IPS-20b (cell line): ENCODE data around the gene SMYD5.

Experiments used
- H3K27ac ChIP-seq: one replicate; pipeline ENCODE4 v1.5.1; 2013; ENCODE audit warnings: low read length
- H3K27me3 ChIP-seq: 2 replicates; pipeline ENCODE4 v1.6.1; 2013; ENCODE audit warnings: mild to moderate bottlenecking, low read length, inconsistent platforms; ENCODE audit not compliant: insufficient read depth
- H3K36me3 ChIP-seq: 2 replicates; pipeline ENCODE4 v1.6.1; 2013; ENCODE audit warnings: low read depth, mild to moderate bottlenecking, inconsistent platforms, low read length, moderate library complexity; ENCODE audit not compliant: insufficient read depth
- H3K4me1 ChIP-seq: 2 replicates; pipeline ENCODE4 v1.6.1; 2013; ENCODE audit warnings: mild to moderate bottlenecking, control low read depth, inconsistent platforms, low read length, moderate library complexity; ENCODE audit not compliant: insufficient read depth
- H3K4me3 ChIP-seq: 2 replicates; pipeline ENCODE4 v1.5.1; 2013; ENCODE audit warnings: mild to moderate bottlenecking, low read length, inconsistent platforms
- H3K9ac ChIP-seq: 2 replicates; pipeline ENCODE4 v1.6.1; 2013; ENCODE audit warnings: low read depth, mild to moderate bottlenecking, inconsistent platforms, low read length, moderate library complexity
- H3K9me3 ChIP-seq: 2 replicates; pipeline ENCODE4 v1.6.1; 2013; ENCODE audit warnings: mild to moderate bottlenecking, low read depth, low read length, inconsistent platforms; ENCODE audit not compliant: insufficient read depth

Gene SMYD5

DNA sequence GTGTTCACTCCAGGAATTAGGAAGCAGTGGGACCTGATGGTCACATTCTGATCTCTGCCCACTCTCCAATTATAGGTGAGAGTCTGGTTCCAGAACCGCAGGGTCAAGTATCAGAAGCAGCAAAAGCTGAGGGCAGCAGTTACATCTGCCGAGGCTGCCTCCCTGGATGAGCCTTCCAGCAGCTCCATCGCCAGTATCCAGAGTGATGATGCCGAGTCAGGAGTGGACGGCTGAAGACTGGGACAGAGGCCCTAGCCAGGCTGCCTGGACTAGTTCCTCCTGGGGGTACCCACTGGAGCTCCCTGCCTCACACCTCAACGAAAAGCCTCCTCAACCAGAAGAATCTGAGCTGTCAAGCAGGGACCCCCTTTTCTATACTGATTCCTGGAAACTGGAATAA is 3.3 kb upstream of the SMYD5 start:
- no peak overlapping the region for H3K4me3 ChIP-seq
- no peaks in the 10 kb centered on the region for H3K36me3 ChIP-seq
- peaks cover 21% of the 10 kb centered on the region for H3K27me3 ChIP-seq
- no peak overlapping the region for H3K9ac ChIP-seq
- H3K9me3 ChIP-seq = no peaks in the 10 kb centered on the region
- H3K27ac ChIP-seq = no peak overlapping the region
- H3K4me1 ChIP-seq = peaks cover 3% of the 10 kb centered on the region; the same call in 1 of the 2 replicates

DNA sequence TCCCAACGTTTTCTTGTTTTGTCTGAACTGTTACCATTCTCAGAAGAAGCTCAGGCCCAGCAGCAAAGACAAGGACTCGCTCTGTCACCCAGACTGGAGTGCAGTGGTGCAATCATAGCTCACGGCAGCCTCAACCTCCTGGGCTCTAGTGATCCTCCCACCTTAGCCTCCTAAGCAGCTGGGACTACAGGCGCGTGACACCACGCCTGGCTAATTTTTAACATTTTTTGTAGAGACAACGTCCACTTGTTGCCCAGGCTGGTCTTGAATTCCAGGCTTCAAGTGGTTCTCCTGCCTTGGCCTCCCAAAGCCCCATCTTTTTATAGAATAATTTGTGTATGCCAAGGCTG is 2.0 kb upstream of the SMYD5 start:
- no peak overlapping the region for H3K27ac ChIP-seq
- no peaks in the 10 kb centered on the region for H3K36me3 ChIP-seq
- H3K27me3 ChIP-seq = peaks cover 12% of the 10 kb centered on the region
- no peaks in the 10 kb centered on the region for H3K9me3 ChIP-seq
- H3K9ac ChIP-seq = no peak overlapping the region
- peaks cover 3% of the 10 kb centered on the region; the same call in 1 of the 2 replicates for H3K4me1 ChIP-seq
- H3K4me3 ChIP-seq = no peak overlapping the region

GRCh38 chr2:73212448-73213176 is 1.4 kb upstream of the SMYD5 start:
- no peak overlapping the region for H3K9ac ChIP-seq
- H3K4me1 ChIP-seq = peaks cover 3% of the 10 kb centered on the region; the same call in 1 of the 2 replicates
- H3K4me3 ChIP-seq = no peak overlapping the region

DNA sequence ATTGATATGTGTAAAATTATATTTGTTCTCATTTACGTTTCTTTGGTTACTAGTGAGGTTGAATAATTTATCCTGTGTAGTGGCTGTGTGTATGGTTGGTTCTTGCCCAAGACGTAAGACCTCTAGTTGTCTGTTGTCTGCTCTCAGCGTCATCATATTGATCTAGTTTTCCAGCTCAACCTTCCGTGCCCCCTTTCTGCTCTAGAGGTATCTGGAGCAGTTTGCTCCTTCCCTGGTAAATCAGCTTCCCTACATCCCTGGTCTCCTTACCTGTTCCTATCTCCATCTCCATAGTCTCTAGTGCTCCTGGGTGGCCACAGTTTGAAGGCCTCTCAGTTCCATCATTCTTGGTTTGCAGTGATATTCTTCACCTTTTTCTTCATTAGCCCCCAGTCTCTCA is 1.2 kb downstream of the SMYD5 start:
- peaks cover 3% of the 10 kb centered on the region; the same call in 1 of the 2 replicates for H3K4me1 ChIP-seq
- H3K4me3 ChIP-seq = peak overlapping the region; percentile 89
- no peak overlapping the region for H3K27ac ChIP-seq
- no peaks in the 10 kb centered on the region for H3K9me3 ChIP-seq
- H3K27me3 ChIP-seq = peaks cover 8% of the 10 kb centered on the region; the same call in 1 of the 2 replicates
- peak overlapping the region; percentile 81; the same call in 1 of the 2 replicates for H3K9ac ChIP-seq
- peaks cover 12% of the 10 kb centered on the region; the same call in 1 of the 2 replicates for H3K36me3 ChIP-seq

More at GRCh38 chr2:73212448-73213176, 1.4 kb upstream of the SMYD5 start:
- H3K9me3 ChIP-seq = no peaks in the 10 kb centered on the region
- H3K36me3 ChIP-seq = no peaks in the 10 kb centered on the region
- H3K27me3 ChIP-seq = peaks cover 12% of the 10 kb centered on the region
- no peak overlapping the region for H3K27ac ChIP-seq

DNA sequence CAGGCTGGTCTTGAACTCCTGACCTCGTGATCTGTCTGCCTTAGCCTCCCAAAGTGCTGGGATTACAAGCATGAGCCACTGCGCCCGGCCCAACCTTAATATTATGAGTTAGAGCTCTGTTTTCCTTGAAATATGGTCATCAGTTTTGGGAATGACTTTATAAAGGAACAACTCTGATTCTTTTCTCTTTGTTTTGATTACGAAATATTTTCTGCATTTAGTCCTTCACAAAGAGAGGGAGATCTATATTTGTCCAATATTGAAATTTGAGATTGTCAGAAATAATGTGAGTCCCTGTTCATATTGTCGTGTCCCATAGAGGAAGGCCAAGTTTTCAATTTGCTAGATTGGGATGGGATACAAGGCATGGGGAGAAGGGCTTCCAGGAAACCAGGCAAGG is 3.1 kb downstream of the SMYD5 start:
- Histone ChIP-seq H3K4me3 (no peak overlapping the region), H3K9me3 (no peaks in the 10 kb centered on the region), H3K27me3 (peaks cover 8% of the 10 kb centered on the region; the same call in 1 of the 2 replicates), H3K9ac (no peak overlapping the region), H3K27ac (no peak overlapping the region), H3K4me1 (peaks cover 3% of the 10 kb centered on the region; the same call in 1 of the 2 replicates), H3K36me3 (peaks cover 32% of the 10 kb centered on the region)

- H3K9ac ChIP-seq = no peak overlapping the region
- peaks cover 38% of the 10 kb centered on the region for H3K36me3 ChIP-seq
- H3K4me1 ChIP-seq = peaks cover 3% of the 10 kb centered on the region; the same call in 1 of the 2 replicates
- H3K27ac ChIP-seq = no peak overlapping the region
- H3K4me3 ChIP-seq = no peak overlapping the region
- H3K27me3 ChIP-seq = peaks cover 5% of the 10 kb centered on the region; the same call in 1 of the 2 replicates
- H3K9me3 ChIP-seq = no peaks in the 10 kb centered on the region
Measured at GRCh38 chr2:73217826-73218225, 3.8 kb downstream of the SMYD5 start.

DNA sequence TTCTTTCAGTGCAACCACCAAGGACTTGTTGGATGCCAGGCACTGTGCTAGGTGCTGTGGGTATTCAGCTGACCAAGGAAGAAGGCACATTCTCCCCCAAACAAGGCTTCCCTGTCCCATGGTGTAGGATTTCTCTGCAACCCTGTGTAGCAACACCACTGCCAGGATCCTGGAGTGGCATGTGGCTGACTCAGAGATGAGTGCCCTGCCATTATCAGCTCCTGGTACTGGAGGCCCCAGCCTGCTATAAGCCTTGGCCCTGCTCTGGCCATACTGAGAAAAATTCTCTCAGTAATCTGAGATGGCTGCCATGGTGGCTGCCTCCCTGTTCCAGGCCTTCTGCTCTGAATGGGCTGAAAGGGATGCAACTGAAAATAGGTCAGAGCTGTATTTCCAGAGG is 4.3 kb downstream of the SMYD5 start:
- Histone ChIP-seq H3K4me1 (peaks cover 3% of the 10 kb centered on the region; the same call in 1 of the 2 replicates), H3K4me3 (no peak overlapping the region), H3K9me3 (no peaks in the 10 kb centered on the region), H3K9ac (no peak overlapping the region), H3K36me3 (peaks cover 43% of the 10 kb centered on the region), H3K27ac (no peak overlapping the region), H3K27me3 (peaks cover under 1% of the 10 kb centered on the region; the same call in 1 of the 2 replicates)

DNA sequence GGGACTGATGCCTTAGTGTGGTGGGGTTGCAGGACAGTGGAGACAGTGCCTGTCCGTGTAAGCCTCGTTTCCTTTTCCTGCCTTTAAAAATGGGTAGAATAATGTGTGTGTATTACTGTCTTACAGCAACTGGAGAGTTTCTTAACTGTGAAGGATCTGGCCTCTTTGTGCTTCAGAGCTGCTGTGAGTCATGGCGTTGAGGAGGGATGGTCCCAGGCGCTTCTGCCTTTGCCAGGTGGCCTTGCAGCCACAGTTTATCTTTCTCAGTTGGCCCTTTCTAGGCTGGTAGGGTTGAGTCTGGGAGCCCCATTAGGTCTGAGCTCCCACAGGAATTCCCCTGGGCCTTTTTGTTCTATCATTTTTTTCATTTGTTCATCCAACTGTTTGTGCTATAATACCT is 9.8 kb downstream of the SMYD5 start:
- H3K4me1 ChIP-seq = no peaks in the 10 kb centered on the region
- H3K36me3 ChIP-seq = peaks cover 79% of the 10 kb centered on the region
- H3K9me3 ChIP-seq = no peaks in the 10 kb centered on the region
- H3K9ac ChIP-seq = no peak overlapping the region
- no peak overlapping the region for H3K4me3 ChIP-seq
- H3K27me3 ChIP-seq = no peaks in the 10 kb centered on the region
- H3K27ac ChIP-seq = no peak overlapping the region

DNA sequence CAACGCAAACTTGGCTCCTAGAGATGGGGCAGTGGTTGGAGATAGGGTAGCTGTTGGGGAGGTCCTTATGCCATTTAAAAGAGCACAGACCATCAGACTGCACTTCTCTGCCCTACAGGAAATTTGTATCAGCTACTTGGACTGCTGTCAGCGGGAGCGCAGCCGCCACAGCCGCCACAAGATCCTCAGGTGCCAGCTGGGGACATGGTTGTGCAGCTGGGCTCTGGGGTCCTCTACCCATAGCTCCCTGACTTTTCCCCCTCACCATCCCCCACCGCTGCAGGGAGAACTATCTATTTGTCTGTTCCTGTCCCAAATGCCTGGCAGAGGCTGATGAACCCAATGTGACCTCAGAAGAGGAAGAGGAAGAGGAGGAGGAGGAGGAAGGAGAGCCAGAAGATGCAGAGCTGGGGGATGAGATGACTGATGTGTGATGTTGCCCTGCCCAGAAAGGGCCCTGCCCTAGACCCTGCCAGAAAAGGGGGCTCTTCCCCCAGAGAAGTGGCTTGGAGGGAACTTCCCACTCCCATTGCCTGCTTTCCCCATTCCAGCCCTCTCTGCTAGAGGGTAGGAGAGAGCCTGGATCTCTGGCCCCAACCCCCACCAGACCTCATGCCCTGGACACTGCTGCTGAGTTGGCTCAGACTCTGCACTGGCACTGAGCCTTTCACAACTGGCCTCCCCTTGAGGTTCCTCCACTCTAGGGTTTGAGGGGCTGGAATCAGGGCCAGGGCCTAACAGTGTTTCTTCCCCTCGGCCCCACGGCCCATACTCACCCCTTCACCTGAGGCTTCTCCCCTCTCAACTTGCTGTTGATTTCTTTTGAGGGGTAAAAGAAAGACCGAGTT is 11.7 kb downstream of the SMYD5 start:
- Histone ChIP-seq H3K4me1 (no peaks in the 10 kb centered on the region), H3K9ac (no peak overlapping the region), H3K36me3 (peaks cover 63% of the 10 kb centered on the region), H3K9me3 (no peaks in the 10 kb centered on the region), H3K27me3 (no peaks in the 10 kb centered on the region), H3K4me3 (no peak overlapping the region), H3K27ac (no peak overlapping the region)

GRCh38 chr2:73227086-73227485 is 13.0 kb downstream of the SMYD5 start:
- Histone ChIP-seq H3K4me3 (no peak overlapping the region), H3K36me3 (peaks cover 49% of the 10 kb centered on the region), H3K27ac (no peak overlapping the region), H3K27me3 (no peaks in the 10 kb centered on the region), H3K9me3 (no peaks in the 10 kb centered on the region), H3K9ac (no peak overlapping the region), H3K4me1 (no peaks in the 10 kb centered on the region)

GRCh38 chr2:73228631-73229030 is 14.6 kb downstream of the SMYD5 start:
- peaks cover 34% of the 10 kb centered on the region for H3K36me3 ChIP-seq
- H3K27ac ChIP-seq = no peak overlapping the region
- no peak overlapping the region for H3K9ac ChIP-seq
- no peaks in the 10 kb centered on the region for H3K4me1 ChIP-seq
- H3K9me3 ChIP-seq = no peaks in the 10 kb centered on the region
- no peaks in the 10 kb centered on the region for H3K27me3 ChIP-seq
- H3K4me3 ChIP-seq = no peak overlapping the region
